Osteoblast (primary cell): Measurements from ENCODE around the gene GMCL2. TPM values are rescaled to one million over a fixed set of nuclear protein-coding genes. Genes with fewer than 3 reads are reported as not detected.

Experiments used
- DNase-seq: peaks from one replicate; pipeline ENCODE4 v3.0.0; 2011; ENCODE audit warnings: low spot score, mixed read lengths; ENCODE audit not compliant: insufficient read length; ENCODE audit errors: missing footprints
- H2AFZ ChIP-seq: 2 replicates; pipeline ENCODE4 v1.6.0; 2011; ENCODE audit warnings: mild to moderate bottlenecking, low read length
- H3K27ac ChIP-seq: 2 replicates; pipeline ENCODE4 v1.5.1; 2011; ENCODE audit warnings: mild to moderate bottlenecking, low read depth, low read length, moderate library complexity
- H3K27me3 ChIP-seq: 2 replicates; pipeline ENCODE4 v1.6.0; 2012; ENCODE audit warnings: mild to moderate bottlenecking, control low read depth, inconsistent platforms, low read length, moderate library complexity; ENCODE audit not compliant: insufficient read depth
- H3K36me3 ChIP-seq: 2 replicates; pipeline ENCODE4 v1.5.1; 2011; ENCODE audit warnings: mild to moderate bottlenecking, low read length, control low read depth, moderate library complexity; ENCODE audit not compliant: insufficient read depth
- H3K4me1 ChIP-seq: 2 replicates; pipeline ENCODE4 v1.5.1; 2011; ENCODE audit warnings: mild to moderate bottlenecking, low read length, control low read depth, moderate library complexity; ENCODE audit not compliant: insufficient read depth
- H3K4me2 ChIP-seq: 2 replicates; pipeline ENCODE4 v1.6.0; 2011; ENCODE audit warnings: mild to moderate bottlenecking, low read length; ENCODE audit not compliant: insufficient read depth
- H3K4me3 ChIP-seq: fragments of 200-600 bp; sonication (generic); 3 replicates; pipeline ENCODE4 v1.5.1; 2012; ENCODE audit warnings: mild to moderate bottlenecking, low read length, inconsistent platforms; ENCODE audit not compliant: insufficient read depth
- H3K79me2 ChIP-seq: 2 replicates; pipeline ENCODE4 v1.6.0; 2012; ENCODE audit warnings: mild to moderate bottlenecking, low read length, control low read depth, inconsistent platforms; ENCODE audit not compliant: insufficient read depth
- H3K9me3 ChIP-seq: 2 replicates; pipeline ENCODE4 v1.5.1; 2011; ENCODE audit warnings: low read depth, low read length, control low read depth
- H4K20me1 ChIP-seq: 2 replicates; pipeline ENCODE4 v1.6.0; 2012; ENCODE audit warnings: mild to moderate bottlenecking, low read length, control low read depth; ENCODE audit not compliant: insufficient read depth
- CTCF ChIP-seq: IDR thresholded peaks from 2 replicates; pipeline ENCODE4 v1.5.1; 2011; ENCODE audit warnings: mild to moderate bottlenecking, low read depth, low read length, moderate library complexity; ENCODE audit errors: extremely low read depth
- total RNA-seq: library from RNA; depleted of rRNA; stranded (reverse); fragments of >200 nt; gene quantifications from 2 replicates; pipeline ENCODE4 v1.2.3, GENCODE V29; 2012

GMCL2 gene
- total RNA-seq, 1 donor = not detected

- no peak overlapping the region for H3K27ac ChIP-seq
- H4K20me1 ChIP-seq = peaks cover 30% of the 10 kb centered on the region
- H3K4me1 ChIP-seq = no peaks in the 10 kb centered on the region
- no peaks in the 10 kb centered on the region for H3K27me3 ChIP-seq
- H3K79me2 ChIP-seq = peaks cover 11% of the 10 kb centered on the region
- peaks cover 62% of the 10 kb centered on the region for H3K36me3 ChIP-seq
- no peak overlapping the region for H3K4me2 ChIP-seq
- no peak overlapping the region for H3K4me3 ChIP-seq
- no peak for TF ChIP-seq CTCF
- H2AFZ ChIP-seq = no peak overlapping the region
- no peaks in the 10 kb centered on the region for H3K9me3 ChIP-seq
- DNase-seq = no peak
Observed at GRCh38 chr5:178218827-178219226, 31.7 kb upstream of the GMCL2 start.

GRCh38 chr5:178218237-178218776 lies 31.1 kb upstream of the GMCL2 start:
- peak; percentile 15 for DNase-seq
- Histone ChIP-seq H2AFZ (no peak overlapping the region), H3K27me3 (no peaks in the 10 kb centered on the region), H3K9me3 (no peaks in the 10 kb centered on the region), H3K4me2 (no peak overlapping the region), H3K79me2 (peaks cover 11% of the 10 kb centered on the region), H3K36me3 (peaks cover 68% of the 10 kb centered on the region), H3K27ac (no peak overlapping the region), H3K4me3 (no peak overlapping the region), H4K20me1 (peaks cover 29% of the 10 kb centered on the region), H3K4me1 (no peaks in the 10 kb centered on the region)
- TF ChIP-seq CTCF = no peak

GRCh38 chr5:178216779-178217178 lies 29.6 kb upstream of the GMCL2 start:
- no peak overlapping the region for H2AFZ ChIP-seq
- no peak overlapping the region for H3K27ac ChIP-seq
- no peak for TF ChIP-seq CTCF
- no peaks in the 10 kb centered on the region for H3K27me3 ChIP-seq
- no peak for DNase-seq
- no peak overlapping the region for H3K4me3 ChIP-seq
- peaks cover 75% of the 10 kb centered on the region for H3K36me3 ChIP-seq
- no peak overlapping the region for H3K4me2 ChIP-seq
- H3K9me3 ChIP-seq = no peaks in the 10 kb centered on the region
- peaks cover 9% of the 10 kb centered on the region for H3K79me2 ChIP-seq
- H4K20me1 ChIP-seq = peaks cover 32% of the 10 kb centered on the region
- H3K4me1 ChIP-seq = no peaks in the 10 kb centered on the region

GRCh38 chr5:178216088-178216534 lies 28.9 kb upstream of the GMCL2 start:
- peaks cover 9% of the 10 kb centered on the region for H3K79me2 ChIP-seq
- no peak overlapping the region for H3K27ac ChIP-seq
- H2AFZ ChIP-seq = no peak overlapping the region
- H3K4me2 ChIP-seq = no peak overlapping the region
- peaks cover 32% of the 10 kb centered on the region for H4K20me1 ChIP-seq
- no peak overlapping the region for H3K4me3 ChIP-seq
- no peaks in the 10 kb centered on the region for H3K27me3 ChIP-seq
- H3K36me3 ChIP-seq = peaks cover 79% of the 10 kb centered on the region
- no peaks in the 10 kb centered on the region for H3K4me1 ChIP-seq
- no peak for DNase-seq
- H3K9me3 ChIP-seq = no peaks in the 10 kb centered on the region
- TF ChIP-seq CTCF = no peak
